ENCODE measurements around the gene AGPAT3. TPM values are rescaled to one million over a fixed set of nuclear protein-coding genes. Genes with fewer than 3 reads are reported as not detected.

AGPAT3 gene
- total RNA-seq, 4 donors from 2014 or later = 32.1 to 58.8 (median 48.7) TPM

GRCh38 chr21:43992121-43992520 is 127.1 kb downstream of the AGPAT3 start:
- no peak for DNase-seq (ENCODE audit: low spot score in 2 of 2)
- 89 to 96% methylated on average over 10 to 11 of the region's 11 CpGs for WGBS, 2 donors
- no peak overlapping the region for H3K4me3 ChIP-seq (ENCODE audit: low read depth, poor library complexity, severe bottlenecking)
- TF ChIP-seq POLR2A (IDR thresholded peaks at IDR 0.05) (no peak), CTCF (IDR thresholded peaks at IDR 0.05) (no peak)
- intact Hi-C loops (cut with DNase I; ENCODE audit: low total_unique reads) = no loop called here

- DNase-seq (ENCODE audit: low spot score in 2 of 2) = no peak
- H3K4me3 ChIP-seq (ENCODE audit: low read depth, poor library complexity, severe bottlenecking) = no peak overlapping the region
- WGBS, 2 donors = 72 to 80% methylated on average over 16 to 18 of the region's 18 CpGs
- intact Hi-C loops (cut with DNase I; ENCODE audit: low total_unique reads) = no loop called here
- TF ChIP-seq POLR2A (IDR thresholded peaks at IDR 0.05) = no peak
- TF ChIP-seq CTCF (IDR thresholded peaks at IDR 0.05) = no peak
Observed at GRCh38 chr21:43993420-43993934, 128.5 kb downstream of the AGPAT3 start.

GRCh38 chr21:43994085-43994484 is 129.1 kb downstream of the AGPAT3 start:
- 58 to 68% methylated on average over 6 to 7 of the region's 11 CpGs for WGBS, 2 donors
- intact Hi-C loops (cut with DNase I; ENCODE audit: low total_unique reads) = no loop called here
- DNase-seq (ENCODE audit: low spot score in 2 of 2) = no peak
- TF ChIP-seq CTCF (IDR thresholded peaks at IDR 0.05) (no peak), POLR2A (IDR thresholded peaks at IDR 0.05) (no peak)
- H3K4me3 ChIP-seq (ENCODE audit: low read depth, poor library complexity, severe bottlenecking) = no peak overlapping the region

GRCh38 chr21:43994646-43995045 is 129.6 kb downstream of the AGPAT3 start:
- no peak overlapping the region for H3K4me3 ChIP-seq (ENCODE audit: low read depth, poor library complexity, severe bottlenecking)
- intact Hi-C loops (cut with DNase I; ENCODE audit: low total_unique reads) = no loop called here
- no peak for DNase-seq (ENCODE audit: low spot score in 2 of 2)
- WGBS, 2 donors = 91 to 93% methylated on average over 9 of the region's 9 CpGs
- TF ChIP-seq CTCF (IDR thresholded peaks at IDR 0.05) (no peak), POLR2A (IDR thresholded peaks at IDR 0.05) (no peak)

GRCh38 chr21:43995521-43996105 is 130.6 kb downstream of the AGPAT3 start:
- no peak for TF ChIP-seq POLR2A (IDR thresholded peaks at IDR 0.05)
- TF ChIP-seq CTCF (IDR thresholded peaks at IDR 0.05) = no peak
- H3K4me3 ChIP-seq (ENCODE audit: low read depth, poor library complexity, severe bottlenecking) = no peak overlapping the region
- 93 to 94% methylated on average over 17 to 18 of the region's 18 CpGs for WGBS, 2 donors
- no peak for DNase-seq (ENCODE audit: low spot score in 2 of 2)
- intact Hi-C loops (cut with DNase I; ENCODE audit: low total_unique reads) = no loop called here
